Measurements from ENCODE around the gene CTNND1.

DNA sequence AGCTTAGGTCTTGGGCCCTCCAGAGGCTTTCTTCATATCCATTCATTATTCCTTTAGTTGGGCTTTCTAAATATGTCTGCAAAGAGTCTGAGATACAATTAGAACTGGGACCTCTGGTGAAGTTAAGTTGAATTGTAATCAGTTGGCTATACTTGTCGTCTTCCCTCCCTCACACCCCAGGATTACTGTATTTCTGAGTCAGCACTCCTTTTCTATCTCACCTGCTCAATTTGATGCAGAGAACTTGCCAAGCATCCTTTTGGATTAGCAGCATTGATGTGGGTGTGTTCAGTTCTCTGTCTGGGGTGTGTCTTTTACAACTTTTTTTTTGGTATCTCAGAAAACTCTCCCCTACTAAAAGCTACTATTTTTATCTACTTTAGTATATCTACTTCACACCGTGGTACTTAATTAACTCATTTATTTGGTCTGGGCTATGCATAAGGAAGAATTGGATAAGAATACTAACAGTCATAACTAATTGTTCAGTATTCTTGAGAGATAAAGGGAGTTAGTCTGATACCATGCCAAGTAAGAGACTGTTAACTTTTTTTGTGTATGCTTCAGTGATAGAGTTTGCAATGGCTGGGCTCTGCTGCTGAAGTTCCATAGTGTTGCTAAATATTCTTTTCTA lies 15.1 kb downstream of the CTNND1 start:
- no peak for TF ChIP-seq POLR2A (IDR thresholded peaks at IDR 0.05; ENCODE audit: low read depth, low read length)
- no peak for TF ChIP-seq POLR2AphosphoS5 (IDR thresholded peaks at IDR 0.05; ENCODE audit: low read depth, low read length)
- no peak for TF ChIP-seq TAF1 (IDR thresholded peaks at IDR 0.05; ENCODE audit: low read depth, low read length)
